OCI-LY1 (cell line): Measurements from ENCODE around the gene MRPL23.

Source experiments
- H2AFZ ChIP-seq: fragments of 200-600 bp; sonication (generic), shearing (Covaris generic); 2 replicates; pipeline ENCODE4 v1.6.0; 2014; ENCODE audit warnings: antibody characterized with exemption, mild to moderate bottlenecking, low read length
- H3F3A ChIP-seq: fragments of 200-600 bp; sonication (generic), shearing (Covaris generic); 2 replicates; pipeline ENCODE4 v1.6.0; 2014; ENCODE audit warnings: mild to moderate bottlenecking, antibody characterized with exemption, low read length, moderate library complexity; ENCODE audit not compliant: insufficient read depth
- H3K27ac ChIP-seq: fragments of 200-600 bp; sonication (generic); 2 replicates; pipeline ENCODE4 v1.5.1; 2014; ENCODE audit warnings: low read length, mixed run types, mild to moderate bottlenecking, low read depth; ENCODE audit not compliant: poor library complexity, severe bottlenecking
- H3K27me3 ChIP-seq: fragments of 200-600 bp; sonication (generic); 2 replicates; pipeline ENCODE4 v1.6.0; 2014; ENCODE audit warnings: antibody characterized with exemption, mild to moderate bottlenecking, low read length, moderate library complexity; ENCODE audit not compliant: insufficient read depth
- H3K36me3 ChIP-seq: fragments of 200-600 bp; sonication (generic); 2 replicates; pipeline ENCODE4 v1.6.1; 2014; ENCODE audit warnings: mild to moderate bottlenecking, antibody characterized with exemption, low read length, moderate library complexity, mixed read lengths; ENCODE audit not compliant: insufficient read depth
- H3K4me1 ChIP-seq: fragments of 200-600 bp; sonication (generic); 2 replicates; pipeline ENCODE4 v1.5.1; 2014; ENCODE audit warnings: mild to moderate bottlenecking, low read length, moderate library complexity; ENCODE audit not compliant: insufficient read depth, severe bottlenecking
- H3K4me2 ChIP-seq: fragments of 200-600 bp; sonication (generic), shearing (Covaris generic); 2 replicates; pipeline ENCODE4 v1.6.1; 2014; ENCODE audit warnings: low read length
- H3K4me3 ChIP-seq: fragments of 200-600 bp; sonication (generic); 2 replicates; pipeline ENCODE4 v1.5.1; 2014; ENCODE audit warnings: low read length, low read depth, mild to moderate bottlenecking, mixed read lengths; ENCODE audit not compliant: poor library complexity, severe bottlenecking
- H3K79me2 ChIP-seq: fragments of 200-600 bp; shearing (Covaris generic); 2 replicates; pipeline ENCODE4 v1.6.1; 2016; ENCODE audit warnings: mixed run types, low read length, mixed read lengths; ENCODE audit not compliant: insufficient read depth
- H3K9ac ChIP-seq: fragments of 200-600 bp; sonication (generic), shearing (Covaris generic); 2 replicates; pipeline ENCODE4 v1.6.1; 2014; ENCODE audit warnings: mild to moderate bottlenecking, low read length, mixed read lengths
- H3K9me2 ChIP-seq: fragments of 200-600 bp; sonication (generic), shearing (Covaris generic); 2 replicates; pipeline ENCODE4 v1.6.1; 2014; ENCODE audit warnings: low read depth, mild to moderate bottlenecking, low read length, mixed read lengths
- H3K9me3 ChIP-seq: fragments of 200-600 bp; shearing (Covaris generic); 2 replicates; pipeline ENCODE4 v1.6.1; 2014; ENCODE audit warnings: low read length, mixed read lengths
- H4K20me1 ChIP-seq: fragments of 200-600 bp; sonication (generic), shearing (Covaris generic); 2 replicates; pipeline ENCODE4 v1.6.0; 2016; ENCODE audit warnings: mild to moderate bottlenecking, low read length; ENCODE audit not compliant: insufficient read depth
- EZH2 ChIP-seq: fragments of 200-600 bp; sonication (generic), shearing (Covaris generic); IDR thresholded peaks from 2 replicates; pipeline ENCODE4 v1.8.0; 2017; ENCODE audit warnings: borderline replicate concordance, mixed run types, mild to moderate bottlenecking, antibody characterized with exemption, low read length, moderate library complexity, mixed read lengths
- TF ChIP-seq, protein P1 (sequence below): fragments of 200-600 bp; sonication (generic), shearing (Covaris generic); IDR thresholded peaks from 2 replicates; pipeline ENCODE4 v1.5.1; 2017; ENCODE audit warnings: mild to moderate bottlenecking, antibody characterized with exemption, low read length, moderate library complexity, mixed read lengths

Gene MRPL23

DNA sequence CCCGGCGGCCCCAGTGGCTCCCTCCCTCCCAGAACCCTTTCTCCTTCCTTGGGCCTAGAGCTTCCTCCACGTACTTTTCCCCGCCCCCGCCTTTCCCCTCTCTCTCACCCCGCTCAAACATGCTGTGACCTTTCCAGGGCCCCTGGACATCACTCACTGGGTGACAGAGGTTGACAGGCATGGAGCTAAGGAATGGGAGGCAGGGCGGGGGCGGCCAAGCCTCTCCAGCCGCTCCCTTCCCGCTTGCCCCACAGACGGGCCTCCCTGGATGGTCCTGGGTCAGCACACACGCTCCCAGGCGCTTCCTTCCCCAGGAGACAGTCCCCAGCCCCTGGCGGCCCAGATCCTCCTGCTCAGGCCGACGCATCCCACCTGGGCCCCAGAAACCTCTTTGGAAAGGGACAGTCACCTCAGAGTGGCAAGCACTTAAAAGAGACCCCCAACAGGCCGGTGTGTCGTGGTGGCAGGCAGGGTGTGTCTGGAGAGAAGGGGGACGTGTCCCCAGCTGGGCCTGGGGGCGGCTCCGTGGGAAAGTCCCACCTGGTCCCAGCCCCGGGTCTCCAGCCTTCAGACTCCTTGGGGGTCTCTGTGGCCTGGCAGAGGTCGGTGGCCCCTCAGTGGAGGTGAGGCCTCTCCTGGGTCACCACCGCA lies 41.7 kb downstream of the MRPL23 start:
- Histone ChIP-seq H3K9ac (no peak overlapping the region), H3K9me3 (no peaks in the 10 kb centered on the region), H3K27me3 (no peaks in the 10 kb centered on the region), H3K4me1 (no peaks in the 10 kb centered on the region), H3K4me3 (no peak overlapping the region), H2AFZ (no peak overlapping the region), H4K20me1 (no peaks in the 10 kb centered on the region), H3K79me2 (no peaks in the 10 kb centered on the region), H3F3A (no peaks in the 10 kb centered on the region), H3K9me2 (no peaks in the 10 kb centered on the region), H3K27ac (no peak overlapping the region), H3K36me3 (no peaks in the 10 kb centered on the region), H3K4me2 (no peak overlapping the region)
- no peak for TF ChIP-seq EZH2
- TF ChIP-seq, protein P1, sequence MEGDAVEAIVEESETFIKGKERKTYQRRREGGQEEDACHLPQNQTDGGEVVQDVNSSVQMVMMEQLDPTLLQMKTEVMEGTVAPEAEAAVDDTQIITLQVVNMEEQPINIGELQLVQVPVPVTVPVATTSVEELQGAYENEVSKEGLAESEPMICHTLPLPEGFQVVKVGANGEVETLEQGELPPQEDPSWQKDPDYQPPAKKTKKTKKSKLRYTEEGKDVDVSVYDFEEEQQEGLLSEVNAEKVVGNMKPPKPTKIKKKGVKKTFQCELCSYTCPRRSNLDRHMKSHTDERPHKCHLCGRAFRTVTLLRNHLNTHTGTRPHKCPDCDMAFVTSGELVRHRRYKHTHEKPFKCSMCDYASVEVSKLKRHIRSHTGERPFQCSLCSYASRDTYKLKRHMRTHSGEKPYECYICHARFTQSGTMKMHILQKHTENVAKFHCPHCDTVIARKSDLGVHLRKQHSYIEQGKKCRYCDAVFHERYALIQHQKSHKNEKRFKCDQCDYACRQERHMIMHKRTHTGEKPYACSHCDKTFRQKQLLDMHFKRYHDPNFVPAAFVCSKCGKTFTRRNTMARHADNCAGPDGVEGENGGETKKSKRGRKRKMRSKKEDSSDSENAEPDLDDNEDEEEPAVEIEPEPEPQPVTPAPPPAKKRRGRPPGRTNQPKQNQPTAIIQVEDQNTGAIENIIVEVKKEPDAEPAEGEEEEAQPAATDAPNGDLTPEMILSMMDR: no peak

DNA sequence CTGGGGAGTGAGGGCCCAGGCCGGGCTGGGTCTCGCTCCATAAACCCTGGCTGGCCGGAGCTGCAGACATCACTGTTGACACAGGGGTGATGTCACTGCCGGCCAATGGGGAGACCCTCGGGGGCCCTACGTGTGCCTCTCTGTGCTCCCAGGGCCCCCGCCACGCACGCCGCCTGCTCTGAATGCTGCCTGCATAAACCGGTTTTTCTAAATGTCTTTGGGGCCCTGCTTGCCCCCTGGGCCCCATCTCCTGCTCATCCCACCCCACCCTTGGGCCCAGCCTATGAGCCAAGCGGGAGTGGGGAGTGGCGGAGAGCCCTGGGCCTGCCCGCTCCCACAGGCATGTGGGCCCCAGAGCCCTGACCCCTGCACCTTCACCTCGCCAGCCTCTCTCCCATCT lies 42.8 kb downstream of the MRPL23 start:
- TF ChIP-seq, protein P1: no peak
- TF ChIP-seq EZH2: no peak
- Histone ChIP-seq H3K27ac (no peak overlapping the region), H3K9me2 (no peaks in the 10 kb centered on the region), H3K36me3 (no peaks in the 10 kb centered on the region), H4K20me1 (no peaks in the 10 kb centered on the region), H3F3A (no peaks in the 10 kb centered on the region), H3K9me3 (no peaks in the 10 kb centered on the region), H3K4me2 (no peak overlapping the region), H3K9ac (no peak overlapping the region), H3K4me3 (no peak overlapping the region), H2AFZ (no peak overlapping the region), H3K27me3 (no peaks in the 10 kb centered on the region), H3K4me1 (no peaks in the 10 kb centered on the region), H3K79me2 (no peaks in the 10 kb centered on the region)

DNA sequence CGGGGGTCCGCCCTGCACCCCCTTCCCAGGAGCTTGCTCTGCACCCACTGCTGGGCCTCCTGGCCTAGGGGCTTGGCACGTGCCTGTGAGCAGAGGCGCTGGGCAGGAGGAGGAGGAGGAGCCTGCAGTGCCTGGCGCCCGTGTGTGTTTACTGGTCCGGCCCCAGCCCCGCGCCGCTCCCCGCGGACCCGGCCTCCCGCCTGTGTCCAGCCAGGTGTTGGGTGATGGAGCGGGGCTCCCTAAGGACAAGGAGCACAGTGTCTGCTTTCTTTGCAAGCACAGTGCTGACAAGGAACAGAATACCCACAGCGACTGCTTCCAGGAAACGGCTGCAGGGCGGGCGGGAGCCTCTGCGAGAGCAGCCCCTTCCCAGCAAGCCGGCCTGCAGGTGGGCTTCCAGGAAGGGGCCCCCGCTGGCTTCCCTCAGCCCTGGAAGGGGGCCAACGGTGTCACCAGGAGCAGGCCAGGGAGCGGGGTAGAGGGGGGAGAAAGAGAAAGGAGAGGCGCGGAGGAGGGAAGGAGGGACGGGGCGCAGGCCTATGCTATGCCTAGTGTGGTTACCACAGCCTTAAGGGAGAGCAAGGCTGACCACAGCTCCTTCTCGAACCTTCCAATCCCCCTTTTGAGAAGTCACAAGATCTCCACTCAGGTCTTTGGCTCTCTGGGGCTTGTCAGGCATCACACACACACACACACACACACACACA lies 43.9 kb downstream of the MRPL23 start:
- Histone ChIP-seq H3K36me3 (no peaks in the 10 kb centered on the region), H3K9ac (no peak overlapping the region), H2AFZ (no peak overlapping the region), H3F3A (no peaks in the 10 kb centered on the region), H3K9me3 (no peaks in the 10 kb centered on the region), H3K27ac (no peak overlapping the region), H4K20me1 (no peaks in the 10 kb centered on the region), H3K4me3 (no peak overlapping the region), H3K27me3 (no peaks in the 10 kb centered on the region), H3K4me2 (no peak overlapping the region), H3K4me1 (no peaks in the 10 kb centered on the region), H3K9me2 (no peaks in the 10 kb centered on the region), H3K79me2 (no peaks in the 10 kb centered on the region)
- TF ChIP-seq, protein P1: no peak
- TF ChIP-seq EZH2: no peak
